NK-92 treated with Interleukin-12 subunit alpha and Interleukin-12 subunit beta, amount 100 ng/mL, for 24 hours (cell line): ENCODE measurements around the gene E4F1.
A peak's percentile ranks its signal among the peaks of the same experiment; 100 is the strongest.
"Not testable (repeated sequence)": the region's sequence is repeated elsewhere in the genome, so short reads cannot be mapped to it uniquely, and the experiment has no call there.

ENCODE experiments used
- DNase-seq: peaks from one replicate; lab custom pipeline; 2025; lab: John Stamatoyannopoulos, UW

Gene E4F1

GRCh38 chr16:2244926-2245795, 21.8 kb downstream of the E4F1 start:
- DNase-seq = no peak

- DNase-seq = no peak
Measured at GRCh38 chr16:2246301-2246885, 23.0 kb downstream of the E4F1 start.

GRCh38 chr16:2250652-2251295, 27.4 kb downstream of the E4F1 start:
- no peak for DNase-seq

- DNase-seq = peak; percentile 82
Measured at GRCh38 chr16:2251296-2252111, 28.1 kb downstream of the E4F1 start, which contains the start of gene ECI1. TSS of gene ECI1 (minus strand) at chr16:2251587. CDS start at chr16:2251566, 21 bp downstream.

GRCh38 chr16:2252806-2253148, 29.4 kb downstream of the E4F1 start:
- DNase-seq = no peak

GRCh38 chr16:2253293-2253692, 29.9 kb downstream of the E4F1 start:
- DNase-seq = no peak

- DNase-seq = no peak
Measured at GRCh38 chr16:2256531-2257140, 33.2 kb downstream of the E4F1 start.

- no peak for DNase-seq
Measured at GRCh38 chr16:2257726-2258125, 34.3 kb downstream of the E4F1 start.

GRCh38 chr16:2258530-2258929, 35.1 kb downstream of the E4F1 start:
- not testable (repeated sequence) for DNase-seq

GRCh38 chr16:2260250-2260649, 36.9 kb downstream of the E4F1 start:
- DNase-seq = no peak

GRCh38 chr16:2263026-2263425, 39.6 kb downstream of the E4F1 start:
- not testable (repeated sequence) for DNase-seq

- DNase-seq = not testable (repeated sequence)
Measured at GRCh38 chr16:2266887-2267286, 43.5 kb downstream of the E4F1 start.

GRCh38 chr16:2267505-2267912, 44.1 kb downstream of the E4F1 start:
- peak; percentile 86 for DNase-seq

GRCh38 chr16:2267913-2268666, 44.7 kb downstream of the E4F1 start, which contains the start of gene RNPS1:
TSS of gene RNPS1 (minus strand) at chr16:2268126. CDS start at chr16:2264643, 3,483 bp downstream.
- DNase-seq = peak; percentile 87

GRCh38 chr16:2270070-2270462, 46.7 kb downstream of the E4F1 start:
- no peak for DNase-seq

- no peak for DNase-seq
Measured at GRCh38 chr16:2270588-2271470, 47.4 kb downstream of the E4F1 start.

- no peak for DNase-seq
Measured at GRCh38 chr16:2271848-2272461, 48.6 kb downstream of the E4F1 start.

GRCh38 chr16:2273484-2273883, 50.1 kb downstream of the E4F1 start:
- no peak for DNase-seq

GRCh38 chr16:2273931-2274330, 50.5 kb downstream of the E4F1 start:
- no peak for DNase-seq
